Choroid plexus epithelial cell (primary cell): ENCODE data around the gene KRTAP2-4.
"Not testable (repeated sequence)": the region's sequence is repeated elsewhere in the genome, so short reads cannot be mapped to it uniquely, and the experiment has no call there.

ENCODE experiments used
- DNase-seq: peaks from one replicate; pipeline ENCODE4 v3.0.0-alpha.2; 2010; ENCODE audit warnings: low read depth
- H3K4me3 ChIP-seq: 2 replicates; pipeline ENCODE4 v1.5.1; 2011; ENCODE audit warnings: low read depth, mild to moderate bottlenecking, control low read depth, low read length, moderate library complexity
- CTCF ChIP-seq: conservative IDR thresholded peaks from 2 replicates; pipeline ENCODE4 v1.5.1; 2011; ENCODE audit warnings: low read depth, mild to moderate bottlenecking, control low read depth, inconsistent platforms, low read length, moderate library complexity

KRTAP2-4 gene

GRCh38 chr17:41065829-41066624 lies at the start of gene KRTAP2-4:
Gene KRTAP2-4, minus strand, starts transcription at chr17:41065879. Its CDS starts 34 bp downstream, at chr17:41065845.
- no peak for TF ChIP-seq CTCF
- H3K4me3 ChIP-seq: no peak within 1 kb of the TSS
- peak; percentile 85 for DNase-seq

GRCh38 chr17:41111151-41111885 lies 45.6 kb upstream of the KRTAP2-4 start:
- no peak for TF ChIP-seq CTCF
- DNase-seq: no peak
- no peak overlapping the region for H3K4me3 ChIP-seq

DNA sequence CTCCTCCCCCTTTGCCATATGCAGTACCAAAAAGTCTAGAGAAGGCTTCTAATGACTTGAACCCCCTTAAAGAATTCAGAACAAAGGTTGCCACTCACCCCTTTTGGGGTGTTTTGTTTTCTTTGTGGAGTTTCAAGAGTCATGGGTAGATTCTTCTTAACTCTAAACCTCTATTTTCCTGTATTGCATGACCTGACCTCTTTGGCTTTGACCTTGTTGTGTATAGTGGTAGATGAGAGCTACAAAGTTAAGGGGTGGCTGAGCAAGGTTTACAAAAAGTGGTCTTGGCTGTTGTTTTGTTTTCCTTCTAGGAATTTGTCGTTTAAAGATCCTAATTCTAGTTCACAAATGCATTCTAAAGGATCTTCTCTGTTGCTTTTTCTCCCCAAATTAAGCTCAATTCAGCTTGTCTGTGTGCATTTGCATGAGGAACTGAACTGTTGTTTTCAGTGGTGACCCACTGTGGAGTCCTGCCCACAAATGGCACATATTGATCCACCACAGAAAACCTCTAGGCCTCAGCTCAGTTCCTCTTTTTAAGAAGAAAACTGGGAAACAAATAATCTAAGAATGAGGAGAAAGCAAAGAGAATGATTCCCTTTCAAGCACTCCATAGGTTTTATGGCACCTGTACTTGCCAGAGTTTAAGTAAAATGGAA lies 43.2 kb upstream of the KRTAP2-4 start:
- not testable (repeated sequence) for H3K4me3 ChIP-seq, DNase-seq

GRCh38 chr17:41107941-41108450 lies 42.3 kb upstream of the KRTAP2-4 start:
- no peak for TF ChIP-seq CTCF
- no peak for DNase-seq
- H3K4me3 ChIP-seq: no peak overlapping the region

GRCh38 chr17:41105347-41105746 lies 39.7 kb upstream of the KRTAP2-4 start, which contains the start of gene KRTAP4-9:
Gene KRTAP4-9, plus strand, starts transcription at chr17:41105389. Its CDS starts 0 bp downstream, at chr17:41105389.
- DNase-seq, H3K4me3 ChIP-seq: not testable (repeated sequence)

DNA sequence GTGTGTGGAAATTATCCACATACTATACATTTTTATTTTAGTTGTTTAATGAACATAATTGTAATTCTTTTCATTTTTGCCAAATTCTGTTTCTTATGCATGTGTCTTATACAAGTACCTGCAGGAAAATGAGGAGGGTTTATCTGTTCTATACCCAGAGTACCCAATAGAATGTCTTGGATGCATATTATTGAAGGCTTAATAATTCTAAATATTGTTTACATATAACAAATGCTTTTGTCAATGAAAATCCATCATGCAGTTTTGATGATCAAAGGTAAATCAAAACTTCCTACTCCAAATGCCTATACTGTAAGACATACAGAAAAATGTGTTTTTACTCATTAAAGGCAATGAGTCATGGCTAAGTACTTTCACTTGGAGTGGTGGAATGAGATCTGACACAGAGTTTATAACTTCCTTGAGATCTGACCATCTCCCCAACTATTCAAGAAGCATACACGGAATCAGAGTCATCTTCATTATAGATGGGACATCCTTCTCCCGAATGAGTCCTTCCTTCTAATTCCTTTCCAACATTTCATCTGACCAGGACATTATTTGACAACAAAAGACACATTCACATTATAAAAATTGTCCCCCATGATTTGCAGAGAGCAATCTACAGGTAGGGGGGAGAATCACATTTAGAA lies 38.8 kb upstream of the KRTAP2-4 start:
- not testable (repeated sequence) for H3K4me3 ChIP-seq, DNase-seq

DNA sequence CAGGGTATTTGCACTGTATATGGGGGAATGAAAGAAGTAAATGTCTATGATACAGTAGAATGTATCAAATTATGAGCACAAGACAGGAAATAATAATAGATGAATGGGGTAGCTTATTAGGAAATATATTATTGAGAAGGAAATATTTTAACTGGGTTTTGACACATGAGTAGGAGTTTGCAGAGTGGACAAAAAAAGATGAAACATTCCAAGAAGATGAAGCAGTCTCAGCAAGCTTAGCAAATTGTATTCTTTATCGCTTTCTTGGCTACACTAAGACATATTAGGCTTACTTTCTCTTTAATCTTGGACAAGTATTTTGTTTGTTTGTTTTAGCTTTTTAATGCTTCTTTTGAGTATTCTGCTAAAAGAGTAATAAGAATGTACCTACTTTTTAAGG lies 38.2 kb upstream of the KRTAP2-4 start:
- DNase-seq: no peak
- TF ChIP-seq CTCF: no peak
- no peak overlapping the region for H3K4me3 ChIP-seq
